HG03280 (cell line): ENCODE results near the gene SYT8.
"Not testable (repeated sequence)": the region's sequence is repeated elsewhere in the genome, so short reads cannot be mapped to it uniquely, and the experiment has no call there.

Source experiments
- ATAC-seq: cut with Tn5 transposase; IDR thresholded peaks from one replicate; pipeline ENCODE4 v1.9.1; 2021; ENCODE audit warnings: mild to moderate bottlenecking, moderate library complexity; ENCODE audit not compliant: unreplicated experiment

Gene SYT8

GRCh38 chr11:1834779-1835670, at the start of gene SYT8:
Gene SYT8, plus strand, starts transcription at chr11:1834990. Its CDS starts 116 bp downstream, at chr11:1835106.
- no peak for ATAC-seq

- ATAC-seq: no peak
Measured at GRCh38 chr11:1785749-1786413, 48.9 kb upstream of the SYT8 start.

GRCh38 chr11:1786466-1786865, 48.3 kb upstream of the SYT8 start:
- ATAC-seq: no peak

GRCh38 chr11:1791912-1792311, 42.9 kb upstream of the SYT8 start:
- ATAC-seq: no peak

GRCh38 chr11:1792461-1792860, 42.3 kb upstream of the SYT8 start:
- ATAC-seq: no peak

GRCh38 chr11:1793081-1793480, 41.7 kb upstream of the SYT8 start:
- no peak for ATAC-seq

GRCh38 chr11:1796413-1797011, 38.3 kb upstream of the SYT8 start:
- ATAC-seq: no peak

- ATAC-seq: no peak
Measured at GRCh38 chr11:1797391-1798125, 37.2 kb upstream of the SYT8 start.

- ATAC-seq: no peak
Measured at GRCh38 chr11:1803246-1803645, 31.5 kb upstream of the SYT8 start.

GRCh38 chr11:1803835-1804519, 30.8 kb upstream of the SYT8 start:
- ATAC-seq: not testable (repeated sequence)

GRCh38 chr11:1805525-1805924, 29.3 kb upstream of the SYT8 start:
- no peak for ATAC-seq

GRCh38 chr11:1807264-1807995, 27.4 kb upstream of the SYT8 start:
- ATAC-seq: no peak

- no peak for ATAC-seq
Measured at GRCh38 chr11:1810761-1811160, 24.0 kb upstream of the SYT8 start.

GRCh38 chr11:1812274-1812673, 22.5 kb upstream of the SYT8 start:
- no peak for ATAC-seq

GRCh38 chr11:1812801-1813200, 22.0 kb upstream of the SYT8 start:
- no peak for ATAC-seq

GRCh38 chr11:1813356-1813755, 21.4 kb upstream of the SYT8 start:
- not testable (repeated sequence) for ATAC-seq

- no peak for ATAC-seq
Measured at GRCh38 chr11:1814691-1815090, 20.1 kb upstream of the SYT8 start.

GRCh38 chr11:1815311-1815710, 19.5 kb upstream of the SYT8 start:
- ATAC-seq: no peak

GRCh38 chr11:1815751-1816150, 19.0 kb upstream of the SYT8 start:
- ATAC-seq: no peak

- ATAC-seq: no peak
Measured at GRCh38 chr11:1817000-1817399, 17.8 kb upstream of the SYT8 start.
